Psoas muscle (tissue), 8 donors: ENCODE measurements around the gene WWC1. TPM values are rescaled to one million over a fixed set of nuclear protein-coding genes. Genes with fewer than 3 reads are reported as not detected.

ENCODE experiments used
- ATAC-seq, 4 donors: fragments of 200-7000 bp; cut with Tn5 transposase; one replicate each; pipeline ENCODE4 v1.9.1; 2020; ENCODE audit warnings: moderate library complexity in 3 of 4, mild to moderate bottlenecking in 2 of 4
- DNase-seq, 2 donors: peaks; one replicate each; pipeline ENCODE4 v3.0.0-alpha.2; 2020
- H3K27ac ChIP-seq: fragments of 200-600 bp; one replicate; pipeline ENCODE4 v1.8.0; 2022
- H3K27me3 ChIP-seq, 3 donors: fragments of 200-600 bp in 1 of 3; one replicate each; pipeline versions ENCODE4 v1.6.1 to v1.8.0; 2013 to 2022; ENCODE audit warnings: low read length in 2 of 3, mild to moderate bottlenecking in 2 of 3, moderate library complexity in 1 of 3; ENCODE audit not compliant: insufficient read depth in 3 of 3
- H3K36me3 ChIP-seq, 2 donors: fragments of 200-600 bp in 1 of 2; one replicate each; pipeline versions ENCODE4 v1.6.1 to v1.8.0; 2013 to 2022; ENCODE audit warnings: low read depth in 1 of 2, mild to moderate bottlenecking in 1 of 2, moderate library complexity in 1 of 2; ENCODE audit not compliant: insufficient read depth in 1 of 2
- H3K4me1 ChIP-seq: fragments of 200-600 bp; one replicate; pipeline ENCODE4 v1.8.0; 2022
- H3K4me3 ChIP-seq: fragments of 200-600 bp; one replicate; pipeline ENCODE4 v1.8.0; 2022; ENCODE audit warnings: mild to moderate bottlenecking
- H3K9me3 ChIP-seq: fragments of 200-600 bp; one replicate; pipeline ENCODE4 v1.8.0; 2022
- CTCF ChIP-seq: fragments of 200-600 bp; IDR thresholded peaks from one replicate; pipeline ENCODE4 v1.8.0; 2022; ENCODE audit warnings: antibody characterized with exemption
- WGBS, 3 donors: extraction: QIAGEN DNeasy Blood & Tissue Kit; methylation state at CpG; one replicate each; pipeline versions ENCODE4 v1.1.6 to v1.1.7; 2013; 5-methylcytosine and 5-hydroxymethylcytosine counted together
- intact Hi-C, 2 donors: fragments of 100-400 bp; cut with DNase I; formaldehyde crosslinking; loops; one replicate each; pipeline versions ENCODE4 v1.11.0 to v1.14.2; 2022
- polyA plus RNA-seq, 3 donors: library from polyadenylated mRNA; stranded (reverse); fragments of 200-250 nt; gene quantifications; one replicate each; pipeline ENCODE4 v1.2.3, GENCODE V29; 2013
- total RNA-seq, 4 donors: library from RNA; stranded (reverse); fragmentation: NEBNext Ultra II Directional in 2 of 4; extraction: Animal tissue kit (Norgen Biotek cat#: 25700) in 2 of 4; gene quantifications; one replicate each; pipeline versions ENCODE4 v1.2.1 to v1.2.4, GENCODE V29; 2021 to 2023
- donor health status: healthy with polysubstance abuse.
- donor health status: DM: no; HTN: no; CAD: no; lungs with moderate emphysema.
- donor health status: Bipolar disorder and iron deficiency.
- donor health status: healthy.
- donor health status: DM: yes; HTN: yes; CAD: no.
- donor health status: DM: no; HTN: no; CAD: no.
- donor health status: DM: no; HTN: no; CAD: no.
- donor health status: DM: yes; HTN: yes; CAD: no.

The WWC1 gene
- total and polyA plus RNA-seq, 7 donors = 0.03 to 0.25 (median 0.08) TPM; not detected in 3

GRCh38 chr5:168411871-168412270, 120.4 kb downstream of the WWC1 start:
- Histone ChIP-seq H3K27me3 (peaks cover 0 to 4% (median 0%) of the 10 kb centered on the region in 3 donors), H3K4me3 (no peak overlapping the region), H3K36me3 (no peaks in the 10 kb centered on the region), H3K4me1 (no peaks in the 10 kb centered on the region), H3K27ac (no peak overlapping the region), H3K9me3 (no peaks in the 10 kb centered on the region)
- DNase-seq = no peak
- intact Hi-C loops = no loop called here
- 73 to 81% (median 79%) methylated on average over 3 of the region's 3 CpGs for WGBS, 3 donors
- ATAC-seq = no peak
- TF ChIP-seq CTCF = no peak

DNA sequence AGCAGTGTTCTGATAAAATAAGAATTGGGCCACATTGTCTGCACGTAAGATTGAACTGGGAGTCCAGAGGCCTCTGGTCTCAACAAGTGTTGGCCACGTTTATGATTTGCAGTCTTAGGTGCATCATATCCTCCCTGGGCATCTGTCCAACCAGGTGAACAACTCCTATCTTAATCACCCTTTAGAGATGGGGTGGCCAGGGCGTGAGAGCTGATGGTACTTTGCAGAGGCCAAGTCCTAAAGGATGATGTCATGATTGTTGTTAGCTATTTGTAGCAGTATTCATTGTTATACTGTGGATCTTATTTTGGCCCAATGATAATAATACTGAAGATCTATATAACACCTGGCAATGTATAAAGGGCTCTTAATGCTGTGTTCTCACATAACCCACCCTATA, 121.6 kb downstream of the WWC1 start:
- DNase-seq (no peak), ATAC-seq (no peak)
- TF ChIP-seq CTCF = no peak
- no peak overlapping the region for H3K27ac ChIP-seq
- H3K36me3 ChIP-seq = no peaks in the 10 kb centered on the region
- H3K4me1 ChIP-seq = no peaks in the 10 kb centered on the region
- peaks cover 0 to 4% (median 0%) of the 10 kb centered on the region in 3 donors for H3K27me3 ChIP-seq
- intact Hi-C loops = no loop called here
- H3K4me3 ChIP-seq = no peak overlapping the region
- WGBS, 3 donors = 77 to 83% (median 80%) methylated on average over 3 of the region's 3 CpGs
- no peaks in the 10 kb centered on the region for H3K9me3 ChIP-seq

DNA sequence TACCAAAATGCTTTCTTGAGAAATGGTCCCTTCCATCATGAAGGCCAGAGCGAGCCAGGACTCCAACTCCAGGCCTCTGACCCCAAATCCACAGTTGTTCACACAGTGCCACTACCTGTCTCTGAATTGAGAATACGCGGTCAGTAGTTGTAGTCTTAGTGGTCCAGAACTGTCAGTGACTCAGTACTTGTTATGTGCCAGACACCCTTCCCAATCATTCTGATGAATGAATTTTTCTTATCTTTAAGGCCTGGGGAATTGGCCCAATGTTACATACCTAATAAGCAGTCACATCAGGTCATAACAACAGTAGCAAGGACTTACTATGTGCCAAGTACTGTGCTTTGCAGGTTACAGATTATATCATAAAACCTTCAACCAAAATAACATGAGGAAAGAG, 122.2 kb downstream of the WWC1 start:
- Histone ChIP-seq H3K27me3 (peaks cover 0 to under 1% (median 0%) of the 10 kb centered on the region in 3 donors), H3K4me3 (no peak overlapping the region), H3K4me1 (no peaks in the 10 kb centered on the region), H3K9me3 (no peaks in the 10 kb centered on the region), H3K27ac (no peak overlapping the region), H3K36me3 (no peaks in the 10 kb centered on the region)
- WGBS, 3 donors = 97 to 98% (median 98%) methylated on average over 3 of the region's 3 CpGs
- intact Hi-C loops = no loop called here
- ATAC-seq = no peak
- no peak for TF ChIP-seq CTCF
- no peak for DNase-seq

- Histone ChIP-seq H3K9me3 (no peaks in the 10 kb centered on the region), H3K4me1 (no peaks in the 10 kb centered on the region), H3K27me3 (no peaks in the 10 kb centered on the region), H3K36me3 (no peaks in the 10 kb centered on the region), H3K27ac (no peak overlapping the region), H3K4me3 (no peak overlapping the region)
- ATAC-seq (no peak), DNase-seq (no peak)
- TF ChIP-seq CTCF = no peak
- WGBS, 3 donors = 74 to 83% (median 82%) methylated on average over 4 of the region's 4 CpGs
- intact Hi-C loops = no loop called here
Measured at GRCh38 chr5:168415401-168415800, 124.0 kb downstream of the WWC1 start.

GRCh38 chr5:168415971-168416370, 124.5 kb downstream of the WWC1 start:
- Histone ChIP-seq H3K27me3 (no peaks in the 10 kb centered on the region), H3K4me3 (no peak overlapping the region), H3K9me3 (no peaks in the 10 kb centered on the region), H3K36me3 (no peaks in the 10 kb centered on the region), H3K4me1 (no peaks in the 10 kb centered on the region), H3K27ac (no peak overlapping the region)
- DNase-seq (no peak), ATAC-seq (no peak)
- no peak for TF ChIP-seq CTCF
- WGBS, 3 donors = 71 to 75% (median 73%) methylated on average over 6 of the region's 6 CpGs
- intact Hi-C loops = no loop called here
